Naive thymus-derived CD4-positive, alpha-beta T cell (primary cell): ENCODE measurements around the gene RSL1D1. TPM values are rescaled to one million over a fixed set of nuclear protein-coding genes. Genes with fewer than 3 reads are reported as not detected.

Source experiments
- ATAC-seq: fragments of 150-1000 bp; cut with Tn5 transposase; 2 replicates; pipeline ENCODE4 v1.10.0; 2021; ENCODE audit warnings: mild to moderate bottlenecking, moderate library complexity
- CTCF ChIA-PET: fragments of 350-600 bp; sonication (Branson Sonifier 250); formaldehyde crosslinking; loops from one replicate; lab custom pipeline; 2021; ENCODE audit warnings: antibody characterized with exemption; lab: Charles Lee
- POLR2A ChIA-PET: fragments of 350-600 bp; sonication (Branson Sonifier 250); formaldehyde crosslinking; loops from one replicate; lab custom pipeline; 2021; ENCODE audit warnings: antibody characterized with exemption, inconsistent platforms; lab: Charles Lee
- DNase-seq, 9 donors: peaks; one replicate each; pipeline versions ENCODE4 v3.0.0 to v3.0.0-alpha.2; 2020 to 2022; ENCODE audit warnings: mixed read lengths in 1 of 9
- H3K27ac ChIP-seq: one replicate; pipeline ENCODE4 v1.7.0; 2013; ENCODE audit warnings: mild to moderate bottlenecking, low read depth, low read length, moderate library complexity
- H3K27me3 ChIP-seq, 2 donors: one replicate each; pipeline ENCODE4 v1.7.0; 2013; ENCODE audit warnings: low read length in 2 of 2, mild to moderate bottlenecking in 2 of 2, moderate library complexity in 2 of 2; ENCODE audit not compliant: control insufficient read depth in 2 of 2, insufficient read depth in 2 of 2
- H3K36me3 ChIP-seq, 3 experiments: 1 replicate in 2 of 3; 2 replicates in 1 of 3; pipeline ENCODE4 v1.7.0; 2013; ENCODE audit warnings: low read length in 3 of 3, mild to moderate bottlenecking in 3 of 3, moderate library complexity in 1 of 3; ENCODE audit not compliant: insufficient read depth in 3 of 3, control insufficient read depth in 2 of 3
- H3K4me1 ChIP-seq, 2 donors: one replicate each; pipeline ENCODE4 v1.7.0; 2013; ENCODE audit warnings: low read length in 2 of 2, mild to moderate bottlenecking in 2 of 2, moderate library complexity in 1 of 2; ENCODE audit not compliant: control insufficient read depth in 2 of 2, insufficient read depth in 2 of 2
- H3K4me3 ChIP-seq: 2 replicates; pipeline ENCODE4 v1.7.0; 2013; ENCODE audit warnings: mild to moderate bottlenecking, low read length
- H3K9me3 ChIP-seq, 3 experiments: 1 replicate in 2 of 3; 2 replicates in 1 of 3; pipeline ENCODE4 v1.7.0; 2013; ENCODE audit warnings: low read length in 3 of 3; ENCODE audit not compliant: control insufficient read depth in 2 of 3
- H3K27ac Mint-ChIP-seq, 9 donors: one replicate each; pipeline ENCODE4 v1.8.0; 2020 to 2022; ENCODE audit warnings: mixed read lengths in 9 of 9, mild to moderate bottlenecking in 8 of 9, moderate library complexity in 5 of 9, inconsistent platforms in 2 of 9
- H3K27me3 Mint-ChIP-seq, 5 donors: one replicate each; pipeline ENCODE4 v1.8.0; 2021 to 2022; ENCODE audit warnings: mixed read lengths in 5 of 5, mild to moderate bottlenecking in 1 of 5
- H3K36me3 Mint-ChIP-seq, 5 donors: one replicate each; pipeline ENCODE4 v1.8.0; 2020 to 2022; ENCODE audit warnings: mixed read lengths in 5 of 5, mild to moderate bottlenecking in 3 of 5, inconsistent platforms in 1 of 5
- H3K4me1 Mint-ChIP-seq, 7 donors: one replicate each; pipeline ENCODE4 v1.8.0; 2020 to 2022; ENCODE audit warnings: mixed read lengths in 7 of 7, mild to moderate bottlenecking in 3 of 7, inconsistent platforms in 1 of 7
- H3K4me3 Mint-ChIP-seq, 10 donors: one replicate each; pipeline ENCODE4 v1.8.0; 2020 to 2022; ENCODE audit warnings: mild to moderate bottlenecking in 10 of 10, mixed read lengths in 10 of 10, moderate library complexity in 6 of 10, inconsistent platforms in 2 of 10
- H3K9me3 Mint-ChIP-seq, 11 donors: one replicate each; pipeline ENCODE4 v1.8.0; 2020 to 2022; ENCODE audit warnings: mixed read lengths in 11 of 11, mild to moderate bottlenecking in 4 of 11, inconsistent platforms in 1 of 11, moderate library complexity in 1 of 11
- intact Hi-C, 2 donors: fragments of 100-400 bp; cut with micrococcal nuclease; formaldehyde crosslinking; loops; one replicate each; pipeline ENCODE4 v1.15.1; 2023
- polyA plus RNA-seq, 2 donors: library from polyadenylated mRNA; unstranded; fragments of 300-500 nt; fragmentation: Illumina TruSeq; gene quantifications; one replicate each; pipeline ENCODE4 v1.2.3, GENCODE V29; 2021
- total RNA-seq, 6 experiments: library from RNA in 5 of 6; stranded (reverse) in 5 of 6; gene quantifications; 1 replicate in 5 of 6; 2 replicates in 1 of 6; pipeline ENCODE4 v1.2.3 and lab custom pipeline; 2021 to 2026

The RSL1D1 gene
- total RNA-seq = 100 to 1,000 TPM; 141 to 255 (median 219) TPM
- 100 to 1,000 TPM; 281 to 312 TPM for polyA plus RNA-seq
- total RNA-seq (lab: John Stamatoyannopoulos, UW) = 270 reads per million, percentile 95 among the genes with 10 or more reads in this experiment

GRCh38 chr16:11851294-11852091 is at the start of gene RSL1D1:
Gene RSL1D1, minus strand, starts transcription at chr16:11851542. Its CDS starts 30 bp downstream, at chr16:11851512.
- H3K36me3 ChIP-seq = peaks cover 0 to 32% (median 15%) of the 10 kb centered on the region in 3 experiments
- H3K27ac ChIP-seq = peak within 1 kb of the TSS; percentile 89
- Mint-ChIP-seq H3K9me3 (no peaks in the 10 kb centered on the region), H3K4me3 (peak within 1 kb of the TSS; percentile 94 to 99 (median 99)), H3K27ac (peak within 1 kb of the TSS; percentile 91 to 98 (median 97)), H3K27me3 (no peaks in the 10 kb centered on the region), H3K36me3 (peaks cover 3 to 25% (median 13%) of the 10 kb centered on the region in 5 donors), H3K4me1 (peaks cover 32 to 72% (median 63%) of the 10 kb centered on the region in 7 donors)
- POLR2A ChIA-PET = interaction anchor here (0.7 to 2.2 kb wide), 5 partner anchors 11 to 64 kb away, joined by 3 to 10 read pairs (median 3); partner anchors contain the start of gene GSPT1
- ATAC-seq (peak; percentile 92), DNase-seq (peak; percentile 90 to 99 (median 96))
- H3K9me3 ChIP-seq = no peaks in the 10 kb centered on the region
- peak within 1 kb of the TSS; percentile 95 for H3K4me3 ChIP-seq
- CTCF ChIA-PET = interaction anchor here (0.7 kb wide), 1 partner anchor 132 kb away, joined by 3 read pairs; no protein-coding TSS in a partner anchor
- intact Hi-C loops = loop anchor here (1.0 to 5.0 kb wide), 8 partner anchors 54 to 907 kb away; partner anchors contain the start of genes SNX29 (in 2 of the 2), TXNDC11 (in 2 of the 2), ZC3H7A (in 2 of the 2) and CLEC16A (in 1 of the 2)
- H3K27me3 ChIP-seq = no peaks in the 10 kb centered on the region
- peaks cover 29% of the 10 kb centered on the region in 2 donors for H3K4me1 ChIP-seq

GRCh38 chr16:11901091-11901490 is 49.7 kb upstream of the RSL1D1 start:
- DNase-seq = no peak
- H3K36me3 ChIP-seq = peaks cover 0 to 13% (median 4%) of the 10 kb centered on the region in 3 experiments
- intact Hi-C loops = no loop called here
- Mint-ChIP-seq H3K27me3 (no peaks in the 10 kb centered on the region), H3K4me3 (peak overlapping the region in 1 of 10 donors; percentile 43), H3K36me3 (peaks cover 0 to 14% (median 4%) of the 10 kb centered on the region in 5 donors), H3K4me1 (peaks cover 40 to 77% (median 60%) of the 10 kb centered on the region in 7 donors), H3K27ac (peak overlapping the region in 5 of 9 donors; percentile 21 to 69 (median 45)), H3K9me3 (no peaks in the 10 kb centered on the region)
- ATAC-seq = no peak
- POLR2A ChIA-PET = no interaction called here
- CTCF ChIA-PET = no interaction called here
- no peaks in the 10 kb centered on the region for H3K9me3 ChIP-seq
- peaks cover 13 to 15% of the 10 kb centered on the region in 2 donors for H3K4me1 ChIP-seq
- no peak overlapping the region for H3K4me3 ChIP-seq
- no peaks in the 10 kb centered on the region for H3K27me3 ChIP-seq
- H3K27ac ChIP-seq = no peak overlapping the region

- Mint-ChIP-seq H3K4me1 (peaks cover 25 to 52% (median 41%) of the 10 kb centered on the region in 7 donors), H3K36me3 (peaks cover 0 to 24% (median 8%) of the 10 kb centered on the region in 5 donors), H3K9me3 (no peaks in the 10 kb centered on the region), H3K27me3 (no peaks in the 10 kb centered on the region), H3K4me3 (no peak overlapping the region), H3K27ac (peak overlapping the region in 6 of 9 donors; percentile 2 to 76 (median 46))
- Histone ChIP-seq H3K36me3 (peaks cover 0 to 41% (median 4%) of the 10 kb centered on the region in 3 experiments), H3K27ac (no peak overlapping the region), H3K4me1 (peaks cover 13 to 15% of the 10 kb centered on the region in 2 donors), H3K27me3 (no peaks in the 10 kb centered on the region), H3K4me3 (no peak overlapping the region), H3K9me3 (no peaks in the 10 kb centered on the region)
- ChIA-PET POLR2A (interaction anchor here (0.6 kb wide), 1 partner anchor 20 kb away, joined by 3 read pairs; no protein-coding TSS in a partner anchor), CTCF (no interaction called here)
- intact Hi-C loops = loop anchor here in 1 of 2 donors (2.0 kb wide), 1 partner anchor 14 kb away; no protein-coding TSS in a partner anchor
- DNase-seq = no peak
- ATAC-seq = no peak
Observed at GRCh38 chr16:11896486-11897176, 45.3 kb upstream of the RSL1D1 start.

- Mint-ChIP-seq H3K4me3 (no peak overlapping the region), H3K27me3 (no peaks in the 10 kb centered on the region), H3K4me1 (peaks cover 5 to 27% (median 16%) of the 10 kb centered on the region in 7 donors), H3K36me3 (peaks cover 0 to 28% (median 11%) of the 10 kb centered on the region in 5 donors), H3K27ac (peak overlapping the region in 3 of 9 donors; percentile 6 to 60 (median 44)), H3K9me3 (no peaks in the 10 kb centered on the region)
- ATAC-seq = peak; percentile 29
- DNase-seq = no peak
- ChIA-PET CTCF (no interaction called here), POLR2A (no interaction called here)
- Histone ChIP-seq H3K27me3 (no peaks in the 10 kb centered on the region), H3K36me3 (peaks cover 7 to 55% (median 8%) of the 10 kb centered on the region in 3 experiments), H3K27ac (no peak overlapping the region), H3K4me3 (no peak overlapping the region), H3K9me3 (no peaks in the 10 kb centered on the region), H3K4me1 (no peaks in the 10 kb centered on the region)
- intact Hi-C loops = no loop called here
Observed at GRCh38 chr16:11893571-11893970, 42.2 kb upstream of the RSL1D1 start.

- DNase-seq = no peak
- H3K27ac ChIP-seq = no peak overlapping the region
- H3K4me3 Mint-ChIP-seq = no peak overlapping the region
- H3K4me1 Mint-ChIP-seq = peaks cover under 1 to 20% (median 10%) of the 10 kb centered on the region in 7 donors
- peak; percentile 50 for ATAC-seq
- intact Hi-C loops = no loop called here
- H3K27me3 ChIP-seq = no peaks in the 10 kb centered on the region
- peaks cover 0 to 26% (median 13%) of the 10 kb centered on the region in 5 donors for H3K36me3 Mint-ChIP-seq
- H3K36me3 ChIP-seq = peaks cover 7 to 61% (median 8%) of the 10 kb centered on the region in 3 experiments
- peak overlapping the region in 1 of 9 donors; percentile 59 for H3K27ac Mint-ChIP-seq
- ChIA-PET POLR2A (interaction anchor here (0.6 kb wide), 1 partner anchor 38 kb away, joined by 3 read pairs; no protein-coding TSS in a partner anchor), CTCF (no interaction called here)
- no peaks in the 10 kb centered on the region for H3K9me3 ChIP-seq
- no peak overlapping the region for H3K4me3 ChIP-seq
- H3K9me3 Mint-ChIP-seq = no peaks in the 10 kb centered on the region
- no peaks in the 10 kb centered on the region for H3K4me1 ChIP-seq
- no peaks in the 10 kb centered on the region for H3K27me3 Mint-ChIP-seq
Observed at GRCh38 chr16:11892761-11893160, 41.4 kb upstream of the RSL1D1 start.
